RWPE2 (cell line): ENCODE data around the gene TSKU.
"Not testable (repeated sequence)": the region's sequence is repeated elsewhere in the genome, so short reads cannot be mapped to it uniquely, and the experiment has no call there.

Experiments used
- ATAC-seq: fragments of 200-7000 bp; cut with Tn5 transposase; 3 replicates; pipeline ENCODE4 v1.9.1; 2021; ENCODE audit warnings: low read depth
- DNase-seq: peaks from one replicate; pipeline ENCODE4 v3.0.0-alpha.2; 2020; ENCODE audit warnings: low spot score
- H3K27ac ChIP-seq: fragments of 450-650 bp; 2 replicates; pipeline ENCODE4 v1.5.1; 2017; ENCODE audit warnings: mild to moderate bottlenecking; ENCODE audit not compliant: poor library complexity, severe bottlenecking
- H3K27me3 ChIP-seq: fragments of 250-450 bp; sonication (Bioruptor Pico); 2 replicates; pipeline ENCODE4 v1.5.1; 2021; ENCODE audit warnings: mild to moderate bottlenecking, moderate library complexity; ENCODE audit not compliant: insufficient read depth, poor library complexity, severe bottlenecking
- H3K36me3 ChIP-seq: fragments of 250-450 bp; sonication (Bioruptor Pico); 2 replicates; pipeline ENCODE4 v1.5.1; 2020; ENCODE audit warnings: low read depth, mild to moderate bottlenecking, moderate library complexity
- H3K4me1 ChIP-seq: fragments of 250-450 bp; sonication (Bioruptor Pico); 2 replicates; pipeline ENCODE4 v1.5.1; 2021; ENCODE audit warnings: mild to moderate bottlenecking, moderate library complexity; ENCODE audit not compliant: insufficient read depth, poor library complexity, severe bottlenecking
- H3K4me3 ChIP-seq: fragments of 250-450 bp; sonication (Bioruptor Pico); 2 replicates; pipeline ENCODE4 v1.5.1; 2021; ENCODE audit warnings: mild to moderate bottlenecking, moderate library complexity; ENCODE audit not compliant: severe bottlenecking
- H3K9me3 ChIP-seq: fragments of 250-450 bp; sonication (Bioruptor Pico); 2 replicates; pipeline ENCODE4 v1.5.1; 2021; ENCODE audit warnings: mild to moderate bottlenecking, moderate library complexity; ENCODE audit not compliant: severe bottlenecking
- TF ChIP-seq, protein P1 (sequence below): fragments of 450-650 bp; IDR thresholded peaks from one replicate; pipeline ENCODE4 v1.5.1; 2017; ENCODE audit warnings: mild to moderate bottlenecking, moderate library complexity; ENCODE audit not compliant: poor library complexity, severe bottlenecking

TSKU gene, protein sequence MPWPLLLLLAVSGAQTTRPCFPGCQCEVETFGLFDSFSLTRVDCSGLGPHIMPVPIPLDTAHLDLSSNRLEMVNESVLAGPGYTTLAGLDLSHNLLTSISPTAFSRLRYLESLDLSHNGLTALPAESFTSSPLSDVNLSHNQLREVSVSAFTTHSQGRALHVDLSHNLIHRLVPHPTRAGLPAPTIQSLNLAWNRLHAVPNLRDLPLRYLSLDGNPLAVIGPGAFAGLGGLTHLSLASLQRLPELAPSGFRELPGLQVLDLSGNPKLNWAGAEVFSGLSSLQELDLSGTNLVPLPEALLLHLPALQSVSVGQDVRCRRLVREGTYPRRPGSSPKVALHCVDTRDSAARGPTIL

DNA sequence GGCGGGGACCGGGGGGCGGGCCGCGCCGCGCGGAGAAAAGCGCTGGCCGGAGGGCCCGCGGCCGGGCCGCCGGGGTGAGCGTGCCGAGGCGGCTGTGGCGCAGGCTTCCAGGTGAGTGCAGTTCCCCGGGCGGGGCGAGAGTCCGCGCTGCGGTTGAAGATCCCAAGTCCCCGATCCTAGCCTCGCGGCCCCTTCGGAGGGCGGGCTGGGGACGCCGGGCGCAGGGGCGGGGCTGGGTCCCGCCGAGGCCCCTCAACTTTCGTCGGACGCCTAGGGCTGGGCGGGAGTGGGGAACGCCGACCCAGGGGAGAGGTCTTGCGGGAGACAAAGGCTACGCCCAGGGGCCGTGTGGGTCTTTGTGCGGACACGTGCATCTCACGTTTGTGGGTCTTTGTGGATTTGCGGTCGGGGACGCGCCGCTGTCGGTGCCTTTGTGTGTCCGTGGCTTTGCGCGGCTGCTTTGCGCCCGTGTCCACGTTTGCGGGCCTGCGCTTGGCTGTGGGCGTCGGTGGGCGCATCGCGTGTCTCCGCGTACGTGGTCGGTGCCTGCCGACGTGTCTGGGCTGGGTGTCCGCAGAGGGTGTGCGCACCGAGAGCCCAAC, at the start of gene TSKU:
TSS of gene TSKU (plus strand) at position 63 of the 602 bp plus-strand sequence. CDS start 12,261 bp downstream, outside the sequence.
- Histone ChIP-seq H3K4me3 (peak within 1 kb of the TSS; percentile 87), H3K9me3 (no peaks in the 10 kb centered on the region), H3K36me3 (peaks cover 10% of the 10 kb centered on the region), H3K27me3 (no peaks in the 10 kb centered on the region), H3K4me1 (peaks cover 28% of the 10 kb centered on the region), H3K27ac (peak within 1 kb of the TSS; percentile 86)
- ATAC-seq: peak; percentile 9; the same call in 1 of the 3 replicates
- DNase-seq: no peak
- TF ChIP-seq, protein P1, sequence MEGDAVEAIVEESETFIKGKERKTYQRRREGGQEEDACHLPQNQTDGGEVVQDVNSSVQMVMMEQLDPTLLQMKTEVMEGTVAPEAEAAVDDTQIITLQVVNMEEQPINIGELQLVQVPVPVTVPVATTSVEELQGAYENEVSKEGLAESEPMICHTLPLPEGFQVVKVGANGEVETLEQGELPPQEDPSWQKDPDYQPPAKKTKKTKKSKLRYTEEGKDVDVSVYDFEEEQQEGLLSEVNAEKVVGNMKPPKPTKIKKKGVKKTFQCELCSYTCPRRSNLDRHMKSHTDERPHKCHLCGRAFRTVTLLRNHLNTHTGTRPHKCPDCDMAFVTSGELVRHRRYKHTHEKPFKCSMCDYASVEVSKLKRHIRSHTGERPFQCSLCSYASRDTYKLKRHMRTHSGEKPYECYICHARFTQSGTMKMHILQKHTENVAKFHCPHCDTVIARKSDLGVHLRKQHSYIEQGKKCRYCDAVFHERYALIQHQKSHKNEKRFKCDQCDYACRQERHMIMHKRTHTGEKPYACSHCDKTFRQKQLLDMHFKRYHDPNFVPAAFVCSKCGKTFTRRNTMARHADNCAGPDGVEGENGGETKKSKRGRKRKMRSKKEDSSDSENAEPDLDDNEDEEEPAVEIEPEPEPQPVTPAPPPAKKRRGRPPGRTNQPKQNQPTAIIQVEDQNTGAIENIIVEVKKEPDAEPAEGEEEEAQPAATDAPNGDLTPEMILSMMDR: no peak

DNA sequence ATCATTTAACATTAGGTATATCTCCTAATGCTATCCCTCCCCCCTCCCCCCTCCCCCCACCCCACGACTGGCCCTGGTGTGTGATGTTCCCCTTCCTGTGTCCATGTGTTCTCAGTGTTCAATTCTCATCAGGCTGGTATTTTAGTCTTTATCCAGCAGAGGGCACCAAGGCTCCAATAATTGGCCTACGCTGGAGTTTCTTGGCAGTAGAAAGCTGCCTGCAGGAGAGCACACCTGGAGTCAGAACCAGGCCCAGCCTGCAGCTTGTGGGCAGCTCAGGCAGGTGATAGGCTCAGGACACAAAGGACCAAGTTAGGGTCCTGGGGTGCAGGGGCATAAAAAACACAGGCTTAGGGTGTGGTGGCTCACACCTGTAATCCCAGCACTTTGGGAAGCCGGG, 49.2 kb upstream of the TSKU start:
- TF ChIP-seq, protein P1: peak; percentile 55
- DNase-seq, H3K4me1 ChIP-seq, H3K27me3 ChIP-seq, H3K9me3 ChIP-seq, H3K36me3 ChIP-seq, H3K4me3 ChIP-seq, H3K27ac ChIP-seq: not testable (repeated sequence)
- ATAC-seq: peak; percentile 87

DNA sequence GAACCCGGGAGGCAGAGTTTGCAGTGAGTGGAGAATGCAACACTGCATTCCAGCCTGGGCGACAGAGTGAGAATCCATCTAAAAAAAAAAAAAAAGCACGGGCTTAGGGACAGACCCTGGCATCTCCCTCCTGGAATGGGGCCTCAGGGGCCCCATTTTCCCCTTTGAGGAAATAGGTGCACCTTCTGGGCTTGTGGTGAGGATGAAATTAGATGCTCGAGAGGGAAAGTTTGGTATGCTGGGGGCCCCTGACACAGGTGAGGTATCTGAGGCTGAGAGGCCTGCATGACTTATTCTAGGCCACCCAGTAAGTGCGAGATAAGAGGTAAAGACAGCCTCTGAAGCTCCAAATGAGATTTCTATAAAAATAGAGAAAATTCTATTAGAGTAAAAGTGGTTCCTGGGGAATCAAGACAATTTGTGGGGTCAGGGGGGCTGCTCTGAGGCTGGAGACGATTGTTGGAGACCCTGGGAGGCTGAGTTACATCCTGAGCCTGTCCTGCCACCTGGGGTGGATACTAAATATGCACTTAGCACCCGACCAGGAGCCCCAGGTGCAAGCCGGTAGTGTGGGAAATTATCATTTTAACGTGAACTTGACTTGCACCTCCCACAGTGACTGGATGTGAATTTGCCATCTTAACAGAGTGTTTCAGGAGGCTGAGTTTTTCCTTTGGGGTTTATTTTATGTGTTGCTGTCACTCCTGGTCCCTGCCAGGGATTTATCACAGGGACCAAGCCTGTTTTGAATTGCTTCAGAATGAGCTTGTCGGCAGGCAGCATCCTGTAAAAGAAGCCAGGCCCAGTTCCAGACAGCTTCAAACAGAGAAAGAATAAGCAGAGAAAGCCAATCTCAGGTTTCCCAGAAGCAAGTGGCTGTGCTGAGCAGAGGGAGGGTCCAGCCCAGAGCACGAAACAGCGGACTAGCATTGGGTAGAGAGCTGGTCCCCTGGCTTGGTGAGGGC, 48.4 kb upstream of the TSKU start:
- TF ChIP-seq, protein P1: no peak
- H3K27me3 ChIP-seq: no peaks in the 10 kb centered on the region
- H3K4me3 ChIP-seq: no peak overlapping the region
- no peak overlapping the region for H3K27ac ChIP-seq
- ATAC-seq: no peak
- H3K9me3 ChIP-seq: no peaks in the 10 kb centered on the region
- H3K36me3 ChIP-seq: no peaks in the 10 kb centered on the region
- no peak for DNase-seq
- no peaks in the 10 kb centered on the region for H3K4me1 ChIP-seq

DNA sequence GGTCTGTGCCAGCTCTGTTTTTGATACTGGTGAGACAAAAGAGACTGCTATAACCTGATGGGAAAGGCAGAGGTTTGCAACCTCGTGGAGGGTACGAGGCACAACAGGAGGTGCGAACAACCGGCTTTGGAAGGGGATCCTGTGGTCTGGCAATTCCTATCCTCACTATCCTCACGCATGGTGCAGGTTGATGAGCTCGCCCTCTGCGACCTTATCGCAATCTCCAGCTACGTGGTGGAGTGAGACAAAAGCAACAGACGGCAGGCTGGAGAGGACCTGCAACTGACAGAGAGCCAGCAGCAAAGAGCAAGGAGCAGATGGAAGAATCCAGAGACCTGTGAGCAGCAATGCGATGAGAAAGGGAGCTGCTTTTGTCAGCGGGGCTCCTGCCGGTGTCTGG, 47.3 kb upstream of the TSKU start:
- H3K4me1 ChIP-seq: no peaks in the 10 kb centered on the region
- DNase-seq (no peak), ATAC-seq (no peak)
- H3K27ac ChIP-seq: no peak overlapping the region
- H3K4me3 ChIP-seq: no peak overlapping the region
- TF ChIP-seq, protein P1: no peak
- no peaks in the 10 kb centered on the region for H3K9me3 ChIP-seq
- no peaks in the 10 kb centered on the region for H3K36me3 ChIP-seq
- H3K27me3 ChIP-seq: no peaks in the 10 kb centered on the region
